Stimulated activated CD8-positive, alpha-beta memory T cell treated with anti-CD3 and anti-CD28 coated beads, Interleukin-7, amount 100 ng/mL, for 48 hours (primary cell): ENCODE results near the gene C11orf98.
A peak's percentile ranks its signal among the peaks of the same experiment; 100 is the strongest.
"Not testable (repeated sequence)": the region's sequence is repeated elsewhere in the genome, so short reads cannot be mapped to it uniquely, and the experiment has no call there.

Experiments used
- DNase-seq, 2 donors: peaks; one replicate each; pipeline ENCODE4 v3.0.0-alpha.2; 2020; ENCODE audit warnings: low read depth in 1 of 2; ENCODE audit errors: extremely low read depth in 1 of 2

Gene C11orf98

GRCh38 chr11:62665075-62665598, at the start of gene C11orf98, which contains the start of gene CSKMT:
Gene C11orf98, minus strand, starts transcription at chr11:62665210. Its CDS starts 41 bp downstream, at chr11:62665169.
Gene CSKMT, plus strand, starts transcription at chr11:62665312. Its CDS starts 568 bp downstream, at chr11:62665880.
- DNase-seq, result peak; percentile 92 to 93

GRCh38 chr11:62713343-62713742, 48.3 kb upstream of the C11orf98 start:
- DNase-seq, result no peak

- DNase-seq, result no peak
Observed at GRCh38 chr11:62712861-62713260, 47.9 kb upstream of the C11orf98 start.

GRCh38 chr11:62712276-62712812, 47.3 kb upstream of the C11orf98 start:
- DNase-seq, result no peak

- DNase-seq, result no peak
Observed at GRCh38 chr11:62710001-62710345, 45.0 kb upstream of the C11orf98 start.

GRCh38 chr11:62709247-62710000, 44.4 kb upstream of the C11orf98 start:
- peak; percentile 82 to 95 for DNase-seq

GRCh38 chr11:62708793-62709192, 43.8 kb upstream of the C11orf98 start:
- peak in 1 of 2 donors; percentile 44 for DNase-seq

GRCh38 chr11:62708392-62708791, 43.4 kb upstream of the C11orf98 start:
- DNase-seq, result no peak

- DNase-seq, result no peak
Observed at GRCh38 chr11:62707277-62707861, 42.4 kb upstream of the C11orf98 start, which contains the start of the genes BSCL2 and GNG3. Gene BSCL2, minus strand, starts transcription at chr11:62707424. Its CDS starts 229 bp downstream, at chr11:62707195. Gene GNG3, plus strand, starts transcription at chr11:62707676. Its CDS starts 620 bp downstream, at chr11:62708296.

- no peak for DNase-seq
Observed at GRCh38 chr11:62706850-62707247, 41.8 kb upstream of the C11orf98 start.

GRCh38 chr11:62705880-62706849, 41.2 kb upstream of the C11orf98 start:
- peak; percentile 90 to 91 for DNase-seq

- no peak for DNase-seq
Observed at GRCh38 chr11:62705413-62705812, 40.4 kb upstream of the C11orf98 start.

- not testable (repeated sequence) for DNase-seq
Observed at GRCh38 chr11:62703921-62704320, 38.9 kb upstream of the C11orf98 start.

- DNase-seq, result no peak
Observed at GRCh38 chr11:62702246-62702645, 37.2 kb upstream of the C11orf98 start.

- DNase-seq, result peak in 1 of 2 donors; percentile 63
Observed at GRCh38 chr11:62694455-62695167, 29.6 kb upstream of the C11orf98 start.

- DNase-seq, result not testable (repeated sequence)
Observed at GRCh38 chr11:62693624-62694023, 28.6 kb upstream of the C11orf98 start.

- DNase-seq, result no peak
Observed at GRCh38 chr11:62689421-62690183, 24.6 kb upstream of the C11orf98 start, which contains the start of gene LRRN4CL. Gene LRRN4CL, minus strand, starts transcription at chr11:62689530. Its CDS starts 1,022 bp downstream, at chr11:62688508.

- DNase-seq, result no peak
Observed at GRCh38 chr11:62688491-62688890, 23.5 kb upstream of the C11orf98 start.
